ENCODE results near the gene ZNF670.
"Not testable (repeated sequence)": the region's sequence is repeated elsewhere in the genome, so short reads cannot be mapped to it uniquely, and the experiment has no call there.

ZNF670 gene

DNA sequence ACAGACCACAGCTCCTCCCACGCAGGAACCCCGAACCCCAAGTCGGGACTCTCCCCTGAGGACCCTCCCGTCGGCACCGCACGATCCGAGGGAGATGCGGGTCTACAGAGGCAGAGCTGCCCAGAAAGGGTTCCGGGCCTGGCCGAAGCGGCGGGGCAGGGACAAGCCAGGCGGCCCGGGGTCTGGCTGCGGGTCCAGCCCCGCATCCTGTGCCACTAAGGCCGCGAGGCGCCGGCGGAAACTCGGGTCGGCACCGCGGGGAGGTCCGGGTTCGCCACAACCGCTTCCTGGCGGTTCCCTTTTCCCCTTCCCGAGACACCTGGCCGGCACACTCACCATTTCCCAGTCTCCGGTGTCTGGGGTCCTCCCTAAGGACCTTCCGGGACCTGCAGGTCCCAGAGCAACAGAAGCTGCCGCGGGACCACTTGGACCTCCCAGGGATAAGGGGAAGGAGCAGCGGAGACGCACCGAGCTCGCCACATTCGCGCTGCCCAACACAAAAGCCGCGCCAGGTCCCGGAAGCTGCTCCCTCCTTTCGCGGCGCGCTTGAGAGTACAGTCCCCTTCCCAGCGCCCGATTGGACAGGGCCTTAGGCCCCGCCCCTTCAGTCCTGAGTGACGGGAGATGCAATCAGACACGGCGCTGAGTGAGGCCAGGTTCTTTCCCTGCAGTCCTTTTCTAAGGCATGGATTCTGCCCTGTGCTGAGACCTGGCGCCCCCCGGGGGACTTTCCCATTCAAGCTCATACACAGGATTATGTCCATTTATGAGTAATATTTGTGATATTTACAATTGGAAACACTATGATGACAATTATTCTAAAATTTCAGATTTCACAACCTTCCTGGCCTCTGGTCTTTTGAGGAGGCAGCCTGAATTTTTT lies at the start of gene ZNF670:
ZNF670 (minus strand) TSS at position 554 of the 883 bp plus-strand sequence; CDS start at position 339, 215 bp downstream.
- DNase-seq, result peak; percentile 93 to 95

DNA sequence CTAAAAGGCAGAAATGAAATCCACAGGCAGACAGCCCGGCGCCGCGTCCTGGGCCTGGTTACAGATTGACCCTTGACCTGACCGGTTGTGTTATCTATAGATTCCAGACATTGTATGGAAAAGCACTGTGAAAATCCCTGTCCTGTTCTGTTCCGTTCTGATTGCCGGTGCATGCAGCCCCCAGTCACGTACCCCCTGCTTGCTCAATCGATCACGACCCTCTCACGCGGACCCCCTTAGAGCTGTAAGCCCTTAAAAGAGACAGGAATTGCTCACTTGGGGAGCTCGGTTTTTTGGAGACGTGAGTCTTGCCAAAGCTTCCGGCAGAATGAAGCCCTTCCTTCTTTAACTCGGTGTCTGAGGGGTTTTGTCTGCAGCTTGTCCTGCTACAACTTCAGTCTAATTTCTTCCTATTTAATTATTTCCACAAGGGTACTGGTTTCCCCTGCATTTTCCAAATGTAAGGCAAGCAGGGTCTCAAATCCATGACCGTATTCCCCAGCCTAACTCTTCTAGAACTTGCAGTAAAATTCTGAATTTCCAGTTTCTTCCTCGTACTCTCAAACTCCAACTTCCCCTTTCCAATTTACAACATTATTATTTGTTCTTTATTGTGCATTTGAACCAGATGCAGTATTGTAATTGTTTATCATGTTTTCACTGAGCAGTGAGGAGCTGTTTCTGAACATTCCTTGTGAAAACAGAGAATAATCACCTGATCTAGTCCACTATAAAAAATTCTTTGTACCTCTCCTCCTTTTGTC lies 49.1 kb upstream of the ZNF670 start:
- DNase-seq, result not testable (repeated sequence)

DNA sequence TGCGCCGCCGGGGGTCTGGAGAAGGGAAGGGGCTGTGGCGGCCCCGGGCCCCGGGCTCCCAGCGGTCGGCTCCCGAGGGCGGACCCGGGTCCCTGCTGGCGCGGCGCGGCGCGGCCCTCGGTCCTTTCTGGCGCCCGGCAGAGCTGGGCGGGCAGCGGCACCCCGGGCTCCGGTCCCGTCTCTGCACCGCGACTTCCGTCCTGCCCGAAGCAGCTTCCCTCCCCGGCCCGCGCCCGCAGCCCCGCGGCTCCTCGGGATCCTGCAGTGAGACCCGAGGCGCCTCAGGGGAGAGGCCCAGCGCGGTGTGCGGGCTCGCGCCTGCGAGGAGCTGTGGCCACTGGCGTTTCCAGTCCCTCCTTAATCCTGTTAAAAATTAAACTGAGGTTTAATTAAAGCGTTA lies 48.0 kb upstream of the ZNF670 start:
- not testable (repeated sequence) for DNase-seq

DNA sequence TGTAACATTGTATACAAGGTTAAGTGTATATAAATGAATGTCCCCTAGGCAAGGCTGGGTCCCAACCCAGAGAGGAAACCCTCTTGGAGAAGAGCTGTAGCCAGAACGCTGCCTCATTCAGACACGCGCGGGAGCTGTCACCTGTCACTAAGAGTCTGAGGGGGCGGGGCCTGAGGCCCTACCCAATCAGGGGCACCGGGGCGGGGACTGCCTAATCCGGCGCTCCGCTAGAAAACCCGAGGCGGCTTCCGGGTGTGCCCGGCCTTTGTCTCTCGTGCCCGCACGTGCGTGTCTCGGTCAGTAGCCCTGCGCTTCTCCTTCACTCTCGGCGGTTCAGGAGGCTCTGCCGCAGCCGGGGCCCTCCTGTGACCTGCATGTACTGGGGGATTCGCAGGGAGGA lies 47.6 kb upstream of the ZNF670 start:
- DNase-seq, result not testable (repeated sequence)

DNA sequence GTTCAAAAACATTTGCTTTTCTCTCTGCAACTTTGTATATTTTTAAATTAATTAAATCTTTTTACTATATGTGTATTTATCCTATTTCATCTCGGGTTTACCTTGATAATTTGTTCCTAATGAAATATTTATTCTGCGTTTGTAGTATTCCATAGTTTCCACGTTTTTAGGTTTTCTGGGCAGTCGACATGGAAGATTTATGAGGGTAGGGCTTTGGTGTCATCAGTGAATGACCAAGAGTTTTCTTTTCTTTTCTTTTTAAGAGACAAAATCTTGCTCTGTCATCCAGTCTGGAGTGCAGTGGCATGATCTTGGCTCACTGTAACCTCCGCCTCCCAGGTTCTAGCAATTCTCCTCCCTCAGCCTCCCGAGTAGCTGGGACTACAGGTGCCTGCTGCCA lies 42.8 kb upstream of the ZNF670 start:
- no peak for DNase-seq

DNA sequence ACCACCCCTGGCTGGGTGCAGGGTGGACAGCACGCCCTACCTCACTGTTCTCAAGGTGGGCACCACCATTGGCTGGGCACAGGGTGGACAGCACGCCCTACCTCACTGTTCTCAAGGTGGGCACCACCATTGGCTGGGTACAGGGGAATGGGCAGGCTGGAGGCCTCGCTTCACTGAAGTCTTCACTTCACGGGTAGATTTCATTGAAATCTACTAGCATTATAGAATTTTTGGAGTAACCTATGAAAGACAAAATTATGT lies 41.7 kb upstream of the ZNF670 start:
- DNase-seq, result not testable (repeated sequence)

GRCh38 chr1:247119600-247120407 lies 41.2 kb upstream of the ZNF670 start:
- DNase-seq, result no peak

DNA sequence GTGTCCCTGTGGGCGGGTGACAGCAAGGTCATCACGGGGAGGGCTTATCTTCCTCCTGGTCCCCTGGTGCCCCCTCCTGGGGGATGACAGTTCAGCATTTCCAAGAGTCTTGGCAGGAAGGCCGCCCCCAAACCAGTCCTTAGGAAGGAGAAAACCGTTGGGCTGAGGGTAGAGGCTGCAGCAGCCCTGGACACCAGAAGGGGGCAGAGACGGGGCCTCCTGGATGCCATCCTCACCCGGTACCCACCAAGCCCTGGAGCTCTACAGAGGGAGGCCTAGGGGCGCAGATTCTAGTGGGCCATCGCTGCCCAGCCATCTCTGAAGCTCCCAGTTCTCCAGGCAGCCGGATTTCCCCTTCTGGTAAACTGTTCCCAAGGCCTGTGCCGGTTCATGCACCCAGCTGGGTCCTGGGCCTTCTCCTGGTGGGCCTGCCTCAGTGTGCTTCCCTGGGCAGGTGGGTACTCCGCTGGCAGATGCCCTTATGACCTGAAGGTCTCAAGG lies 40.4 kb upstream of the ZNF670 start:
- DNase-seq, result peak; percentile 32 to 52

- no peak for DNase-seq
Observed at GRCh38 chr1:247115545-247115944, 36.9 kb upstream of the ZNF670 start.

DNA sequence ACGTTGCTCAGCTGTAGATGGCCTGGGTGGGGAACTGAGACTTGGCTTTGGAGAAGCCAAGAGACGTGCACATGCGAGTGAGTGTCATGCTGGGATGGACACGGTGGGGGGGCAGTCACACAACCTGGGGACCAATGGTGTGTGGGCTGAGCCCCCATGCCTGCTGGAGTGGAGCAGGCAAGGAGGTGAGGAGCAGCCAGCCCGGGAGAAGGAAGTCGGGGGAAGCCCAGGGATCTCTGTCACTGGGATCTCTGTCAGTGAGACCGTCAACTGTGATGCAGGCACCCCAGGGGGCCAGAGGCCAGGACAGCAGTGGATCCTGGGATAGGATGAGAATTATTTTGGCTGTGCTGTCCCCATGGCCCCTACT lies 36.5 kb upstream of the ZNF670 start:
- DNase-seq, result no peak

DNA sequence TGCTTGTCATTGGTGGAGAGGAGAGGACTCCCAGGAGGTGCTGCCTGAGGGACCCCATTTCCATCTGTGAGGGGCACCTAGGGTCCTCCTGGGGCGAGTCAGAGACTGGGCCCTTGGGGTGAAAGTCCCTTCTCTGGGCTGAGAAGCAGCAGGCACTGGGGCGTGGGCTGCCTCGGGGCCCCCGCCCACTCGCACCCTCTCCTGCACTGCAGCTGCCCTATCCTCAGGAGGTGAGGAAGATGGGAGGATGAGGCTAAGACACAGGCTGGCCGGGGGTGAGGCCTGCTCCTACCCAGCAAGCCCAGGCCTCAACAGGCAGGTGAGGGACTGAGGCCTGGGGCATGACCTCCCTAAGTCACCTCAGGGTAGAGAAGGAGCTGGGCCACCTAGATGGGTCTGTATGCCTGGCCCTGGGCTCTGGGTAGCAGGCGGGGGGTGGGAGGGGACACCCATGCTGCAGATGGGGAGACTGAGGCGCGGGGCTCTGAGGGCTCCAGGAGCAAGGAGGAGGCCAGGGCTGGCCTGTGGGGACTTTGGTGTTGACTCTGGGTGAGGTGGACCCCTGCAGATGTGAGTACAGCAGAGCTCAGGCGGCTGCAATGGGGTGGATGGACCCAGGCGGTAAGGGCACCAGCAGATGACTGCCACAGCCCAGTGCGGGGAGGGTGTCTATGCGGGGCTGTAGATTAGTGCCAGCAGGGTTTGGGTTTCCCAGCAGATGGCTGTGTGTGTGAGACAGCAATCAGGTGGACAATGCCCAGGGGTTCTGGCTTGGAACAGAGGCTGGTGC lies 35.9 kb upstream of the ZNF670 start:
- no peak for DNase-seq

- DNase-seq, result no peak
Observed at GRCh38 chr1:247113733-247114271, 35.2 kb upstream of the ZNF670 start.

DNA sequence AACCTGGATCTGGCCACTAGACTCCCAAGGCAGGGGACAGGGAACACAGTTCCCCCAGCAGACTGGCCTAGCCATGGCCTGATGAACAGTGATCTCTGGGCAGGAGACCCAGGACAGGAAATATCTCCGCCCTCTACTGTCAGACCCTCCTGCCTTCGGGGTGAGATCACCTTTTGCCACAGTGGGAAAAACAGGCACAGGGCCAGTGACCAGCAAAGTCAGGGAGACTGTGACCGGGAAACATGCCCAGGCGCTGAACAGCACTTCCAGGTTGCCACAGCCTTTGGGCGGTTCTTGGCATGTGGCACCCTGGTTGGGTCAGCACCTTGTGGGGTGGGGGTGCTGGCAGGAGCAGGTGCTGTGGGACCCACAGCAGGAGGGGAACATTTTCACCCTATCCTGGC lies 34.5 kb upstream of the ZNF670 start:
- DNase-seq, result no peak

GRCh38 chr1:247112479-247112781 lies 33.8 kb upstream of the ZNF670 start:
- no peak for DNase-seq

GRCh38 chr1:247111700-247112478 lies 33.3 kb upstream of the ZNF670 start:
- no peak for DNase-seq

DNA sequence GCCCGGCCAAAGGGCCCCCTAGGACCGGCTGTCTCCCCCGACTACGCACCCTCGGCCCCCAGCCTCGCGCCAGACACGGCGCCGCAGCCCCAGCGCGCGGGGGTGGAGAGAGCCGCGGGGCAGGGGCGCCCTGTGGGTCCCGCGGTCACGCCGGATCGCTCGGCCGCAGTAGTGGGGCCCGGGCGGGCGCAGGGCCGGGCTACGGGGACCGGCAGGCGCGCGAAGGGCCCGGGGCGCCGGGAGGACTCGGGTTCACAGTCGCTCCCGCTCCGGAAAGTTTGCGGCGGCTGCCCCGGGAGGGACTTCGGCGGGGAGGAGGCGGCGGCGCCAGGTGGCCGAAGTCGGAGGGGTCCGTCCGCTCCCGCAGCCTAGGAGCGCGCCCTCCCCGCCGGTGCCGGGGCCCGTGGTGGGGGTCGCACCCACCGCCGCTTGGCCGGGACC lies 32.7 kb upstream of the ZNF670 start:
- no peak for DNase-seq

- peak; percentile 50 to 56 for DNase-seq
Observed at GRCh38 chr1:247110627-247111258, 32.1 kb upstream of the ZNF670 start.

GRCh38 chr1:247107694-247108093 lies 29.1 kb upstream of the ZNF670 start:
- no peak for DNase-seq

DNA sequence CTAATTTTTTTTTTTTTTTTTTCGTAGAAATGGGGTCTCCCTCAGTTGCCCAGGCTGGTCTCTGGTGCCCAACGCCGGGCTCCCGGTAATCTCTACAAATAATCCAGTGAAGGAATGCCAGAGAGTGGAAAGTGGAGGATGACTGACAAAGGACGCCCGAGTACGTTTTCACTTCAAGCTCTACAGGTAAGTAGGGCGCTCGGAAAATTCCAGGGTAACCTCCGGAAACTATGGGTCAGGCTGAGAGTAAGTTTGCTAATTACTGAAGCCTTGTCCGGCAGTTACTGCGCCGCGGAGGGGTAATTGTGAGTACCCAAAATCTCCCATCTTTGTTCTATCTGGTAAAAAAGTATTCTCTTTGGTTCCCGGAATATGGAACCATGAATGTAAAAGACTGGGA lies 27.4 kb upstream of the ZNF670 start:
- no peak for DNase-seq

GRCh38 chr1:247104965-247105364 lies 26.4 kb upstream of the ZNF670 start:
- no peak for DNase-seq
